HL-60/S4 (cell line): ENCODE results near the gene RBFOX1.

ENCODE experiments used
- in situ Hi-C: fragments of 300-500 bp; cut with MboI; formaldehyde crosslinking; loops from 2 replicates; pipeline ENCODE4 v1.14.3; 2022; ENCODE audit warnings: low sequenced_read_pairs

The RBFOX1 gene

DNA sequence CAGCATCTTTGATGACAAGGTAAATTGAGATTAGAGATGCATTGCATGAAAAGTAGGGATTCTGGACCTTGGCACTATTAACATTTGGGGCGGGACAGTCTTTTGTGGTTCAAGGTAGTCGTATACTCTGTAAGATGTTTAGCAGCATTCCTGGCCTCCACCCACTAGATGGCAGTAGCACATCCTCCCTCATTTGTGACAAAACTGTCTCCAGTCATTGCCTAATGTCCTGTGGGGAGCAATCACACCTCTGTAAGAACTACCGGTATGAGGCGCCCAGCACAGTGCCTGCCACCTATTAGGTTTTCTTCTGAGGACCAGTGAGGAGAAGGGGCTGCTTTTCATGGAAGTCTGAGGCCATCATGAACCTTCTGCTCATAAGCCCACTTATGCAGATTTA lies 180.8 kb downstream of the RBFOX1 start:
- in situ Hi-C loops = no loop called here

DNA sequence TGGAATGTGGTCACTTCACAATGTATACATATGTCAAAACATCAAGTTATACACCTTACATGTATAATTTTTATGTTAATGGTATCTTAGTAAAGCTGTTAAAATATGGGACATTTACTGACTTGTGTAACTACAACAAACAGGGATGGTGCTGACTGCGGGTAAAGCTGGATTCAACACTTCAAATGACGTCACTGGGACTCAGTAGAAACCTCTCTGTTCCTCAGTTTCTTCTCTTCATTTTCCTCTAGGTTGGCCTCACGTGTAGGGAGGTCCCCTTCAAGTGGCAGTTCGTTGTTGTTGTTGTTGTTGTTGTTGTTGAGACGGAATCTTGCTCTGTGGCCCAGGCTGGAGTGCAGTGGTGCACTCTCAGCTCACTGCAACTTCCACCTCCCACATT lies 182.9 kb downstream of the RBFOX1 start:
- in situ Hi-C loops = no loop called here

DNA sequence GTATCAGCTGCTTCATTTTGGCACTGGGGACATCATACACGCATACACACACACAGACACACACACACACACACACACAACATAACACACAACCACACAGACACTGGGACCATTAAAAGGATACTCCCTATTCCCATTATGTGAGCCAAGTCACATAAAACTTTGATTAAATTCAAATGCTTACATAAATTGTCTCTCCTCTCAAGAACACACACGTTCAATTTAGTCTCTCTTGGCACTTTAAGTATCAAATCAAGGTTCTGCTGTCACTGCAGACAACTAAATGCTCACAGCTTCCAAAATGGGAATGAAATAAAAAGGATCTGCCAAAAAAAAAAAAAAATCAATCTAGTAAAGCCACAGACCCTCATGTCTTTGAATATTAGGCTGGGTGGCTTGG lies 184.9 kb downstream of the RBFOX1 start:
- in situ Hi-C loops = no loop called here

DNA sequence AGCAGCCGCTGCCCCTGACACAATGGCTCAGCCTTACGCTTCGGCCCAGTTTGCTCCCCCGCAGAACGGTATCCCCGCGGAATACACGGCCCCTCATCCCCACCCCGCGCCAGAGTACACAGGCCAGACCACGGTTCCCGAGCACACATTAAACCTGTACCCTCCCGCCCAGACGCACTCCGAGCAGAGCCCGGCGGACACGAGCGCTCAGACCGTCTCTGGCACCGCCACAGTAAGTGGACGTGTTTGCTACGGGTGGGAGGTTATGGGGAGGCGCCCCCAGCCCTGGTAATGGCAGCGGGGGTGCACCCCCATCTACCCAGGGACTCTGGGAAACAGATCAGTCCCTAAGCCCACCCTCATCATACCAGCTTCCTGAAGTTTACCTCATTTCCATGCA lies 185.5 kb downstream of the RBFOX1 start:
- in situ Hi-C loops = no loop called here

DNA sequence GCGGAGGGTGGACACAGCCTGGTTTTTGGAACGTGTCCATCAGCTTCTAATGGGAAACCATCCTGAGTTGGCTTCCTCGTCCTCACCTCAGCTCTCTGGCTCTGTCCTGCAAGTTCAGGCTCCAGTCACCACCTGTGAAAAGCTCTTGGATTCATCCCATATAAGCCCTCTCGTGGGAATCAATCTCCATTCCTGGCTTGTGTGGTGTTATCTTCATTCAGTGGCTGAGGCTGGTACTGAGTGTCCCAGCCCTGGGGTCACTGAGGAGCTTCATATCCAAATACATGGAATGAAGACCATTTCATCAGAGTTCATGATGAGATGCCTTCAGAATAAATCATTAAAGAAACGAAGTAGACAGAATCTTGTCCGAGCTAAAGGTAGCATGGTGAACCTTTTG lies 189.2 kb downstream of the RBFOX1 start:
- in situ Hi-C loops = no loop called here

DNA sequence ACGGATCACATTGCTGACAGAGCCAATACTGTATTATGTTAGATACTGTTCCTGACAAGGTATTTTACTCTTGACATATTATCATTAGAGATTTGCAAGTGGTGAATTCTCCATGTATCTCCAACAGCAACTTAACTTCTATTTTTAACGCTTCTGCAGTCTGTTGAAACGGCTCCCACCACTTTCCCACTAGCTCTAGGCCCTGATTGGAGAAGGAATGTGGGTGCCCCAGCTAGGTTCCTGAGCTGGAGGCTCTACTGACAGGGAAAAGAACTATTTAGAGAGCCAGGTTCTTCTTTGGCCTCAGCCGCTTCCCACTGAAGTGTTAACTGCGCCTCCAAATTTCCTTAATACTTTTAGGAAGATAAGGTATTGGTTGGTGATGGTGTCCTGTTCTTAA lies 191.8 kb downstream of the RBFOX1 start:
- in situ Hi-C loops = no loop called here

DNA sequence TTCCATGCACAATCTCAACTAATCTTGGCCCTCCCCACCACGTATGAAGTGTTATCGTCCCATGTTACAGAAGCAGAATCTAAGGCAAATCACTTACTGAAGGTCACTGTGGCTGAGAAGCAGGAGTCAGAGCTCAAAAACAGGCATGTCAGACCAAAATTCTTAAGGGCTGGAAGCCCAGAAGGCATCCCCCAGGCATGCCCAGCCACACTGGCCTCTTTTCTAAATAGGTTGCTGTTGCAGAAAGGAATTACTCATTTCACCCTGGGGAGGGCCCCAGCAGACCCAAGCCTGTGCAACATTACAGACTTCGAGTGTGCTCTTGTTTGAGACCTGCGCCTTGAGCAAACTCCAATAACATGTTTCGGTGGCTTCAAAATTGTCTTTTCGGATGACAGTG lies 194.1 kb downstream of the RBFOX1 start:
- in situ Hi-C loops = no loop called here

DNA sequence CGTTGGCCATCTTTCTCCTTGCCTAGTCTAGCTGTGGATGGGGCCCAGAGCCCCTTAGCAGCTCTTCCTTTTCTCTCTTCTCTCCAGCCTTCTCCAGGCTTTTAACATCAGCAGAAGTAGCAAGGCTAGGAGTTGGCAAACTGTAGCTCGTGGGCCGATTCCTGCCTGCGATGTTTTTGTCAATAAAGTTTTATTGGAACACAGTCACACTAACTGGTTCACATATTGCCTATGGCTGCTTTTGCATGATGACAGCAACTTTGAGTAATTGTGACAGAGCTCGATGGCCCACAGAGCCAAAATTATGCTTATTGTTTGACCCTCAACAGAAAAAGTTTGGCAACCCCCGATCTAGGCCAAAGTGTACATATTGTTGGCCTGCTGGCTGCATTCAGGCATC lies 199.9 kb downstream of the RBFOX1 start:
- in situ Hi-C loops = no loop called here

DNA sequence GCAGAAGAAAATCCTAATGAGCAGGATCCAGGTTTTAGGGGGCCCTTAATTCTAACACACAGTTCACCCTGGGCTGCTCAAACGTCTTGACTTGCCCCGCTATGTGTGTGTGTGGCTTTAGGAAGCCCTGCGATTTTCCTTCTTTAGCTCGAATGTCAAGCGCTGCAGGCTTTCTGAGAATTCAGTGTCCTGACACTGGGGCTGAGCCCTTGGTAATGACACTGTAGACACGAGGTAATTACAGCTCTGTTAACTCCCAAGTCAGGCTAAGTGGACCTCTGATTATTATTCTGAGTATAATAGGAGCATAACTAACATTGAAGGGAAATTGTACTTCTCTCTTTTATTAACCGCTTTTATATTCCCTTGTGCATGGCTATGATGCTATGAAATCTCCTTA lies 202.1 kb downstream of the RBFOX1 start:
- in situ Hi-C loops = no loop called here

DNA sequence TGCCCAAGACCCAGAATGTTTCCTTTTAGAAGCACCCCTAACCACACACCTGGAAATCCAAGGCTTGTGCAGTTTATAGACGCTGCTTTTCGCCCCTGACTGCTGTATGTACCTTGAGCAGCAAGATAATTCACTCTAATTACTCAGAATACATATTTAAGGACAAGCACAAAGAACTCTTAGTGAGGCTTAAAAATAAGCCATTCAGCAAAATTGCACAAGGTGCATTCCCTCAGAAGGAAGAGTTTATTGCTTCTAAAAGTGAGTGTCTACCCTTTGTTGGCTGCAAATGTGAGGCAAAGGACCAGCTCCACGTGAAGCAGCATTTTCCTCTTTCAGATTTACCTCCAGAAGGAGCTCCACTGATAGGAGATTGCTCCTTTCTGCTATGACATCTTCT lies 208.4 kb downstream of the RBFOX1 start:
- in situ Hi-C loops = no loop called here

DNA sequence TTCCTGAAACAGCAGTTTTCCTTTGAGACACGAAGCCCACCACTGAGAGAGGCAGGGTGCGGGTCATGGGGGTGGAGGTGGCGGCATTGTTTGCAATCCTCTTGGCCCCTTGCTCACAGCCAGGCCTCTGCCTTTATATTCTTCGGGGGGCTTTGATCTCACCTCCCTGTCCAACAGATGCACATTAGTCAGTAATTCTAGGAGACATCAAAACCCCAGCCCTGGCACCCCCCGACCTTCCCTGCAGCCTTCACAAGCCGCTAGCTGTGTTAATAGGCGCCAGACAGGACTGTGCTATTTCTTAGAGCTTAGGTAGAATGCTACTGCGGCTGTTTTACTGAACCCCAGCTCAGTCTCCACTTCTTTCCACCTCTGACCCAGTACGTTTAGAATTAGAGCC lies 212.6 kb downstream of the RBFOX1 start:
- in situ Hi-C loops = no loop called here

DNA sequence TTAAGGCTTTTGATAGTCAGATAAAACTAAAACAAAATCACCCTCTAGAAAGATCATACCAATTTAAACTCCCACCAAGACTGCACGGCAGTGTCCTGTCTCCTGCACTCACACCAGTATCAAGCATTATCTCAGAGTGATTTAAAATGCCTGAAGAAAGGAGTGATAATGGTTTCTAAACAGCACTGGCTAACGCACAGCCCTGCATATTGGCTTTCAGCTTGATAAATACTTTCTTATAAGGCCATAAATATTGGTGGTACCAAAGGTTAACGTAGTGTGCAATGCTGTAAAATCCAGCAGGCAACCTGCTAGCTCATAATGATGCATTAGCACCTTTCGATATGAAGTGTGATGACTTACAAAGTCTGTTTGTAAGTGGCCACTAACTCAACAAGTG lies 214.3 kb downstream of the RBFOX1 start:
- in situ Hi-C loops = no loop called here

DNA sequence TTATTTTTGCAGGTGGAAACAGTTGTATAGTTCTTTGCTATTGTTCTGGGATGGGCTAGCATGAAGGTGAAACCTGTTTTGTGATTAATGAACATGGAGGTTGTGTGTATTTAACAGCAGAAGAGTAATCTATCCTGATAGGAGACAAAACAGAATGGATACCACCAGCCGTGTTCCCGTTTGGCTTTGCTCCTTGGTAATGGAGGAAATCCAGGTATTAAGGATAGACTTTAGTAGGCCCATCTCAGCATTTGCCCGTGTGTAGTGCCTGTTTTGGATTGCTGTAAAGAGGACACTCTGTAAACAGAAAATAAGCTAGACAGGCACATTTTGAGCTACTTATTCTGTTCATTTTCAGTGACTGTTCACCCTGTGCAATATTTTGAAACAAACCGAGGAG lies 215.1 kb downstream of the RBFOX1 start:
- in situ Hi-C loops = no loop called here

DNA sequence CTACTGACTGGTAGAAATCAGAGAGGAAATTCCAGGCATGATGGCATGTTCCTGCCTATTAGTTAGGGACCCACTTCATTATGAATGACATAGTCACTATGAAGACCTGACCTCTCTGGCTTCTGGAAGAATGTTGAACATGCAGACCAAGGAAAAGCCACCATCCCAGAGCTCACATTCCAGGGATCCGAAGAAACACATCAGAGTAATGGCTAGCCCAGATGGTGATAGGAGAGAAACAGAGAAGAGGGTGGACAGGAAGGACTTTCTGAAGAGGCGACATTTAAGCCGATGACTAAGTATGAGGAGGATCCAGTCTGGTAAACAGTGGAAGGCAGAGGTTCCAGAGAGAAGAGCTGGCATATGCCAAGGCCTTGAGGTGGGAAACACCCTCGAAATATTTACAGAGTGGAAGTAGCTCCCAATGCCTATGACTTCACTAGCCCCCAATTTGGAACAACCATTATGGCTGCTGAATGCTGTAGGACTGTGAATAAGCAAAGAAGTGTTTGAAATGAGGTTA lies 216.2 kb downstream of the RBFOX1 start:
- in situ Hi-C loops = no loop called here

DNA sequence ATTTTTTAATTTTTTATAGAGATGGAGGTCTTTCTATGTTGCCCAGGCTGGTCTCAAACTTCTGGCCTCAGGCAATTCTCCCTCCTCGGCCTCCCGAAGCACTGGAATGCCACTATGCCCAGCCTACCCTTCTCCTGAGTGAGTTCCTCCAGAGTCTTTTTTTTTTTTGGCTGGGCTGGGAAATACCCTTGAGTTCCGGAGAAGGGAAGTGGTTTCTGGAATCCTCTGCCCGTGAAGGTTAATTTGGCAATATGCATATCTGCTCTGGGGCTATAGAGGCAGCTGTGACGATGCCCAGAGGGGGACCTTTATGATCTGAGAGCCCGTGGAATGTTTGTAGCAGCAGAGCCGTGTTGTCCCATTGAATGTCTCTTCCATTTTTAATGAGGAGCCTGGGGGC lies 217.5 kb downstream of the RBFOX1 start:
- in situ Hi-C loops = no loop called here

DNA sequence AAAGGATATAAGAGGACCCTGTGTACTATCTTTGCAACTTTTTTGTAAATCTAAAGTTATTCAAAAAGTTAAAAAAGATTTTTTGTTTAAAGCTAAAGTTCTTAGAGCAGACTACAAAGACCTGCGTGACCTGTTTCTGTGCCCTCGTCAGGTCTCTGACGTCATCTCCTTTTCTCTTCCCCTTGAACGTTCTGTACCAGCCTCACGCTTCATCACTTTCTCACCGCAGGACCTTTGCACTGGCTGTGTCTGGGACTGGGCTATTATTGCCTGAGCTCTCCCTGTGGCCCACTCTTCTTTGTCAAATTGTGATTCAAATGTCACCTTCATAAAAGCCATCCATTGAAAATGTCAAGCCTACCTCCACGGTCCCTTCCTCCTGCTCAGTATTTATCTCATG lies 222.8 kb downstream of the RBFOX1 start:
- in situ Hi-C loops = no loop called here

DNA sequence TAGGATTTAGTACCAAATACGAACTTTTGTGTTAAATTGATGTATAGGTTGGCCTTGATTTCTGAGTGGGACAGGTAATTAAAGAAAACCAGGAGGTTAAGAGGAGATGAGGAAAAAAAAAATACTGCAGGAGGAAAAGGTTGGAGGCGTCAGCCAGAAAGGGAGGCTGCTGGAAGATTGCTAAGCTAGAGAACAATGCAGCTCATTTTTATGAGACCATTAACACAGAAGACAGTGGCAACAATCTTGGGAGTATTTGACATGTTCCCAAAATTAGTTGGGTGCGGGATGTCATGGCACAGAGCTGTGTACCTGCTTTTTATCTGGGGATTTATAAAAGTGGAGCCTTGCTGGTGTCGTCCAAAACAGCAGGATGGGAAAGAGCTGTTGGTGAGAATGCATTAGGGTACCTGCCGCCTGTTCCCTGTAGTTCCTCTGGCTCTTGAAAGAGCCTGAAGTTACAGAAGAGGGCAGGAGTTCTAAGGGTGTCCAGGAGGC lies 229.3 kb downstream of the RBFOX1 start:
- in situ Hi-C loops = no loop called here

DNA sequence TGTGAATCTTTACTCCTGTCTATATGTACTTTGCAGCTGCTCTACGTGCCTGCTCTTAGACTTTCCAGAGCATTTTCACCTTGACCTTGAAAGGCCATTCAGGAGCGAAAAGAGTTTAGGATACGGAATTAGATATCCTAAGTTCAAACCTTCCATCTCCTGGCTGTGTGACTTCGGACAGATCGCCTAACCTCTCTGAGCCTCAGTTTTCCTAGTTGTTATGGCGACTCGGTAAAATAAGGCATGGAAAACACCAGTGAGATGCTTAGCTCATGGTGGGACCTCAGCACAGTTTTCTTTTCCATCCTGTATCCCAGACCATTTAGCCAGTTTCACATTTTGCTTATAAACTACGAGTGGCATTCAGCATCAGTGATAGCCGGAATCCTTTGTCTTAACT lies 233.7 kb downstream of the RBFOX1 start:
- in situ Hi-C loops = no loop called here

DNA sequence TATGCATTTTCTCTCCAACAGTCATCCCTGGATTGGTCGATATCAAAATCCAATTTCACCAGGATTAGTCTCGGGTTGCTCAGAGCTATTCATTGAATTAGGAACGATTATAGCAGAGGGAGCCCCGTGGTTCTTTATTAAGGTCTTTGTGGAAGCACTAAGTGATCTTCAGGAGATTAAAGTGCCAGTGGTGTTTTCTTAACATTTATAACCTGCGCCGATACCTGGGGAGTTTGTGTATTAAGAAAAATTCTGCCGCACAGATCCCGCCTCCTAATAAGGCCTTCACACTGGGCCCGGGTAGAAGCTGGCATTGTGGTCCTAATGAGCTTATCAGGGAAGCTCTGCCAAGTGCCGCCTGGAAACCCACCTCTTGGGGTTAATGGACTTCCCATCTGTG lies 238.7 kb downstream of the RBFOX1 start:
- in situ Hi-C loops = no loop called here

DNA sequence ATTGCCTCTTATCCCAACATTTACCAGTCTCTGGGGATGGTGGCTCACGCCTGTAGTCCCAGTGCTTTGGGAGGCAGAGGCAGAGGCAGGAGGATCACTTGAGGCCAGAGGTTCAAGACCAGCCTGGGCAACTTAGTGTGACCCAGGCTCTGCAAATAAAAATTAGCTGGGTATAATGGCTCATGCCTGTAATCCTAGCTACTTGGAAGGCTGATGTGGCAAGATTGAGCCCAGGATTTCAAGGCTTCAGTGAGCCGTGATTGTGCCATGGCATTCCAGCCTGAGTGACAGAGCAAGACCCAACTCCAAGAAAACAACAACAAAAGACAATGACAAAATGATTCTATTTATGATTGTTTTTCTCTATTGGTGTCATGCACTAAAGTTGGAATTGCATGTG lies 244.9 kb downstream of the RBFOX1 start:
- in situ Hi-C loops = no loop called here

DNA sequence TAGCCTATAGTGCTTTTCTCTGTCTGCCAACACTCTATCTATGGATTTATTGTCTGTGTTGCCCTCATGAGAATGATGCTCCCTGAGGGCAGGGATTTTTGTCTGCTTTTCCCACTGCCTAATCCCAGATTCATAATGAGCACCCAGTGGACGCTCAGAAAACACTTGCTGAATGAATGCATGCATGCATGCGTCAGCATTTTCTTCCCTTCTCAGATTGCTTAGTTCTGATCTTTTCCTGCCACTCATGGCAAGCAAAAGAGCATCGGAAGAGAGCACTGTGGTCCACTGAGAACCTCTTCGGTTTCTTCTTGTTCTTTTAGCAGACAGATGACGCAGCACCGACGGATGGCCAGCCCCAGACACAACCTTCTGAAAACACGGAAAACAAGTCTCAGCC lies 246.8 kb downstream of the RBFOX1 start:
- in situ Hi-C loops = no loop called here

DNA sequence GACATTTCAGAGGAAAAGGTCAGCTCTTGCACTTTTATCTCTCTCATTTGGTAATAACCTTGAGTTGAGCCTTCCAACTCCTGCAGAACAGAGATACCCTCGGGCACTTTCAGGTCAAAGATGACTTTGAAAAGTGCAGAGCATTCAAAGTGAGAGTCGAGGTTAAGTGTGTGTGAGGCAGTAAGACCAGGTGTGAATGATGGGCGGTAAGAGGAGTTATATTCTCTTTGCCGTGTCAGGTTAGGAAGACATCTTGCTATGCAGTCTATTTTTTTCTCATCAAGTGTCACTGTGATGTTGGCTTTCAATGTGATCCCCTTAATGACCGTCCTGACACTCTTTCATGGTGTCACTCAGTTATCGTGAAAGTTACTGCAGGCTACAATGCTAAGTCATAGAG lies 248.5 kb downstream of the RBFOX1 start:
- in situ Hi-C loops = no loop called here

DNA sequence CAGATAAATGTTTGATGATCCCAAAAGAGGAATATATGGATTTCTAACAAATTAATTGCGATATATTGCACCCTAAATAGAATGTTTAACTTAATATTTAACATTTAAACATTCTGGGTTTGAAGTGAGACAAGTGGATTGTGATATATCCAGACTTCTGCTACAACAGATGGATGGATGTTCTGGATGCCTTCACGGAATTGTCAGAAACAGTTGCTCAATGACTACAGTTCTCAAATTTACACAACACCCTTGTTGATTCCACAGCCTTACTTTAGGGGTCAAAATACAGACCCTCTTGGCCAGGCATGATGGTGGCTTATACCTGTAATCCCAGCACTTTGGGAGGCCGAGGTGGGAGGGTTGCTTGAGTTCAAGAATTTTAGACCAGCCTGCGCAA lies 250.8 kb downstream of the RBFOX1 start:
- in situ Hi-C loops = no loop called here

DNA sequence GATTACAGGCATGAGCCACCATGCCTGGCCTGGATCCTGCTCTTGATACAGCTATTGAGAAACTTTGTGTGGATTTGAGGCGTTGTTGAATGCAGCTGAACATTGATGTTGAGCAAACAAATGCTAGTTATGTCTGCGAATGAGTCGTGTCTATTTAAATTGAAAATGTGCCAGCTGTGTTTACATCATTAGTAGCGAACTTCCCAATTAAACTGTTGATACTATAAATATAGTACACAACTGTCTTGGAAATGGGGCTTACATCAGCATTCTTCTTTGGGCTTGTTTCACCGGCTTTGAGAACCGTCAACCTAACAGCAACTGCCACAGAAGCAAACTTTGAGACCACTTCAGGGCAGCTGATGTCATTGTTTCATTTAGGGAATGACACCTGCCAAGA lies 251.9 kb downstream of the RBFOX1 start:
- in situ Hi-C loops = no loop called here
